Gastrocnemius medialis (tissue), 4 donors: ENCODE data around the gene SC5D. TPM values are rescaled to one million over a fixed set of nuclear protein-coding genes. Genes with fewer than 3 reads are reported as not detected.

Source experiments
- ATAC-seq, 2 donors: fragments of 150-250 bp; one replicate each; pipeline ENCODE4 v1.9.1; 2016
- DNase-seq, 2 donors: peaks; one replicate each; pipeline ENCODE4 v3.0.0-alpha.2; 2019
- H3K27ac ChIP-seq, 4 donors: fragments of 200-600 bp; sonication (generic); 1 replicate in 1 of 4; 2 replicates in 3 of 4; pipeline ENCODE4 v1.5.1; 2016 to 2018; ENCODE audit warnings: mild to moderate bottlenecking in 2 of 4, moderate library complexity in 1 of 4
- H3K27me3 ChIP-seq, 3 donors: fragments of 200-600 bp; sonication (generic) in 2 of 3; 1 replicate in 1 of 3; 2 replicates in 2 of 3; pipeline versions ENCODE4 v1.5.1 to v1.6.0; 2016 to 2019; ENCODE audit warnings: mild to moderate bottlenecking in 1 of 3, moderate library complexity in 1 of 3
- H3K36me3 ChIP-seq, 2 donors: fragments of 200-600 bp; sonication (generic) in 1 of 2; one replicate each; pipeline ENCODE4 v1.5.1; 2017 to 2018
- H3K4me1 ChIP-seq, 2 donors: fragments of 200-600 bp; sonication (generic) in 1 of 2; one replicate each; pipeline ENCODE4 v1.5.1; 2016 to 2017; ENCODE audit warnings: mild to moderate bottlenecking in 2 of 2
- H3K4me3 ChIP-seq, 4 donors: fragments of 200-600 bp; sonication (generic) in 3 of 4; 1 replicate in 1 of 4; 2 replicates in 3 of 4; pipeline ENCODE4 v1.5.1; 2016 to 2019; ENCODE audit warnings: mild to moderate bottlenecking in 2 of 4
- H3K9me3 ChIP-seq, 3 donors: fragments of 200-600 bp; sonication (generic) in 2 of 3; 1 replicate in 1 of 3; 2 replicates in 2 of 3; pipeline ENCODE4 v1.5.1; 2016 to 2019
- CTCF ChIP-seq, 5 experiments: fragments of 450-650 bp in 3 of 5; fragments of 200-600 bp in 2 of 5; sonication (generic) in 2 of 5; IDR thresholded peaks in 4 of 5; conservative IDR thresholded peaks in 1 of 5; 1 replicate in 4 of 5; 2 replicates in 1 of 5; pipeline ENCODE4 v1.5.1; 2016 to 2019; ENCODE audit warnings: antibody characterized with exemption in 5 of 5, mild to moderate bottlenecking in 3 of 5, moderate library complexity in 3 of 5
- POLR2A ChIP-seq, 2 donors: fragments of 450-650 bp; IDR thresholded peaks; one replicate each; pipeline ENCODE4 v1.6.1; 2017; ENCODE audit warnings: antibody characterized with exemption in 2 of 2, mild to moderate bottlenecking in 2 of 2, moderate library complexity in 2 of 2
- in situ Hi-C, 4 donors: fragments of 200-750 bp; cut with MboI; loops; one replicate each; pipeline versions ENCODE4 v1.15.0 to v1.8.0; 2017; ENCODE audit warnings: low sequenced_read_pairs in 4 of 4
- intact Hi-C: fragments of 100-400 bp; cut with DNase I; formaldehyde crosslinking; loops from one replicate; pipeline ENCODE4 v1.15.1; 2023; ENCODE audit warnings: low total_unique reads
- total RNA-seq, 4 donors: library from RNA; depleted of rRNA; stranded (reverse); fragments of >200 nt; gene quantifications; one replicate each; pipeline versions ENCODE4 v1.1.0 to v1.2.3, GENCODE V29; 2016

Gene SC5D
- 10 to 100 TPM in 1 of 4 donors, 1 to 10 TPM in 3; 5.7 to 11.5 (median 6.5) TPM for total RNA-seq

- peak; percentile 89 to 91 for DNase-seq
- peak; percentile 98 to 99 for ATAC-seq
- H3K36me3 ChIP-seq, result no peaks in the 10 kb centered on the region
- H3K27ac ChIP-seq, result peak within 1 kb of the TSS; percentile 77 to 86 (median 82)
- H3K9me3 ChIP-seq, result no peaks in the 10 kb centered on the region
- H3K4me3 ChIP-seq, result peak within 1 kb of the TSS; percentile 68 to 95 (median 88)
- in situ Hi-C loops (no loop called here), intact Hi-C loops (loop anchor here (2.0 to 10.0 kb wide), 2 partner anchors 42 to 802 kb away; no protein-coding TSS in a partner anchor)
- H3K4me1 ChIP-seq, result peaks cover 10 to 11% of the 10 kb centered on the region in 2 donors
- no peaks in the 10 kb centered on the region for H3K27me3 ChIP-seq
- TF ChIP-seq CTCF (IDR thresholded peaks at IDR 0.05 in 4 of 5, conservative IDR thresholded peaks at IDR 0.05 in 1 of 5), result peak in 1 of 5 experiments; percentile 6
- peak; percentile 73 to 90 for TF ChIP-seq POLR2A (IDR thresholded peaks at IDR 0.05)
Observed at GRCh38 chr11:121292495-121293287, at the start of gene SC5D. Gene SC5D (plus strand): TSS chr11:121292771. CDS start chr11:121303376, 10,605 bp downstream.

DNA sequence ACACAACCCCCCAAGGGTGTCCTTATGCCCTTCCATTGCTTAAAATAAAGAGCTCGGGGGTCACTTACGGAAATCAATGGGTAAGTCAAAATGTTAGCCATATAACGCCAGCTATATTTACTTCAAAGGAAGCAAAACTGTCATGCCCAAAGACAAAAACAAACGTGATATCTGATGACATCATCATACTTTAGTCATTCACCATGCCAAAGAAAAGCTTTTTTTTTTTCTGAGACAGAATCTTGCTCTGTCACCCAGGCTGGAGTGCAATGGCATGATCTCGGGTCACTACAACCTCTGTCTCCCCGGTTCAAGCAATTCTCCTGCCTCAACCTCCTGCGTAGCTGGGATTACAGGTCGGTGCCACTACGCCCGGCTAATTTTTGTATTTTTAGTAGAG, 47.7 kb upstream of the SC5D start:
- intact Hi-C loops, result no loop called here
- ATAC-seq (no peak), DNase-seq (no peak)
- Histone ChIP-seq H3K4me3 (no peak overlapping the region), H3K27ac (no peak overlapping the region), H3K4me1 (no peaks in the 10 kb centered on the region), H3K27me3 (peaks cover 0 to 4% (median 0%) of the 10 kb centered on the region in 3 donors), H3K9me3 (no peaks in the 10 kb centered on the region), H3K36me3 (no peaks in the 10 kb centered on the region)
- no peak for TF ChIP-seq CTCF (IDR thresholded peaks at IDR 0.05 in 4 of 5, conservative IDR thresholded peaks at IDR 0.05 in 1 of 5)
- in situ Hi-C loops, result no loop called here

DNA sequence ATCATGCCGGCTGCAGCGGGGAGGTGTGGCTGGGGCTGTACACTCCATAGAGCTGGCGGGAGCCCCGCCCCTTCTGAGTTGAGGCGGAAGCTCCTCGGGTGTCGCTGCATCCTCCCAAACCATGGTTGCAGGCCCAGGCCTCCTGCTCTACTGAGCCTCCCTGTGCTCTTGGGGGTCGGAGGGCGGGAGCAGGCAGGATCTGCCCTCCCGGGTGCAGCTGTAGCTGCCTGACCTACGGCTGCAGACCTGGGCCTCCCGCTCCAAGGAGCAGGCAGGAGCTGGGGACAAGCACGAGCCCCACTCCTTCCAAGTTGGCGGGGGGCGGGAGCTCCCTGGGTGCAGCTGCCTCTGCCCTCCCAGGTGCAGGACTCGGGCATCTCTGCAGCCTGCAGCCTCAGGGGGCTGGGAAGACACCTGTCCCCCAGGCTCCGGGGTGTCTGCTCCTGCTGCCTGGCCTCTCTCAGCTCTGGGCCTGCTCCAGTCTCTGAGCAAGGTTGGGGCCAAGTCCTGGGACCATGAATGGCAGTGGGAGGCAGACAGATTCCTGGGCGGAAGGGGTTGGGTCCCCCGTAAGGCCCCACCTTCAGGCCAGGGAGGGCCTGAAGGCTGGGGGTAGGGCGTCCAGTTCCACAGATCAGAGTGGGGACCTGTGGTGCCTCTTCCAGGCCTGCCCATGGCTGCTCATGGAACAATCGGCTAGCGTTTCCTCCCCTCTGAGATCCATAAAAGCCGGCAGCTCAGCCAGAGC, 46.4 kb upstream of the SC5D start:
- Histone ChIP-seq H3K9me3 (no peaks in the 10 kb centered on the region), H3K27ac (no peak overlapping the region), H3K4me3 (no peak overlapping the region), H3K4me1 (no peaks in the 10 kb centered on the region), H3K36me3 (no peaks in the 10 kb centered on the region), H3K27me3 (peaks cover 0 to 4% (median 0%) of the 10 kb centered on the region in 3 donors)
- in situ Hi-C loops (no loop called here), intact Hi-C loops (no loop called here)
- DNase-seq (no peak), ATAC-seq (no peak)
- no peak for TF ChIP-seq POLR2A (IDR thresholded peaks at IDR 0.05)
- no peak for TF ChIP-seq CTCF (IDR thresholded peaks at IDR 0.05 in 4 of 5, conservative IDR thresholded peaks at IDR 0.05 in 1 of 5)

GRCh38 chr11:121246769-121247035, 45.9 kb upstream of the SC5D start:
- no peak for ATAC-seq
- TF ChIP-seq CTCF (IDR thresholded peaks at IDR 0.05 in 4 of 5, conservative IDR thresholded peaks at IDR 0.05 in 1 of 5), result no peak
- TF ChIP-seq POLR2A (IDR thresholded peaks at IDR 0.05), result no peak
- Histone ChIP-seq H3K4me3 (no peak overlapping the region), H3K27ac (no peak overlapping the region), H3K36me3 (no peaks in the 10 kb centered on the region), H3K4me1 (no peaks in the 10 kb centered on the region), H3K9me3 (no peaks in the 10 kb centered on the region), H3K27me3 (no peaks in the 10 kb centered on the region)
- in situ Hi-C loops, result no loop called here
- DNase-seq, result no peak
- intact Hi-C loops, result no loop called here
